Heart left ventricle (tissue), 13 donors: ENCODE data around the gene SF3B4.

ENCODE experiments used
- POLR2A ChIP-seq, 2 donors: fragments of 450-650 bp; IDR thresholded peaks; one replicate each; pipeline ENCODE4 v1.6.1; 2017; ENCODE audit warnings: antibody characterized with exemption in 2 of 2, mild to moderate bottlenecking in 2 of 2, moderate library complexity in 2 of 2
- TF ChIP-seq, protein P1 (sequence below), 12 donors: fragments of 200-600 bp; sonication (generic) in 4 of 12; IDR thresholded peaks; one replicate each; pipeline versions ENCODE4 v1.5.0 to v1.8.0; 2018 to 2022; ENCODE audit warnings: antibody characterized with exemption in 12 of 12, mild to moderate bottlenecking in 5 of 12
- donor health status: ischemic (EF 13 %, LVEDD 7.1; RV severe dilation, severe dysfunction).
- donor health status: DM: no; HTN: yes; CAD: no.
- donor health status: DM: no; HTN: no; CAD: no.
- donor health status: ischemic (EF 25% LVEDD 6.9; RV normal size, moderate dysfunction).
- donor health status: ischemic (EF 25% LVEDD 5.7; RV mildly dilated, moderate dysfunction).
- donor health status: ischemic (EF 35%, LVEDD 5.7; RV mildly dilated, moderate dysfunction).
- donor health status: nonischemic (EF 11% LVEDD 7.7; RV severe dilation, severe dysfunction).
- donor health status: DM: yes; HTN: yes; CAD: no.
- donor health status: PGD.
- donor health status: ischemic (EF 29% LVEDD 5.4; RV normal size, mild dysfunction).
- donor health status: nonischemic (EF 23%, LVEDD 6.1; RV moderate dilation, normal function).

DNA sequence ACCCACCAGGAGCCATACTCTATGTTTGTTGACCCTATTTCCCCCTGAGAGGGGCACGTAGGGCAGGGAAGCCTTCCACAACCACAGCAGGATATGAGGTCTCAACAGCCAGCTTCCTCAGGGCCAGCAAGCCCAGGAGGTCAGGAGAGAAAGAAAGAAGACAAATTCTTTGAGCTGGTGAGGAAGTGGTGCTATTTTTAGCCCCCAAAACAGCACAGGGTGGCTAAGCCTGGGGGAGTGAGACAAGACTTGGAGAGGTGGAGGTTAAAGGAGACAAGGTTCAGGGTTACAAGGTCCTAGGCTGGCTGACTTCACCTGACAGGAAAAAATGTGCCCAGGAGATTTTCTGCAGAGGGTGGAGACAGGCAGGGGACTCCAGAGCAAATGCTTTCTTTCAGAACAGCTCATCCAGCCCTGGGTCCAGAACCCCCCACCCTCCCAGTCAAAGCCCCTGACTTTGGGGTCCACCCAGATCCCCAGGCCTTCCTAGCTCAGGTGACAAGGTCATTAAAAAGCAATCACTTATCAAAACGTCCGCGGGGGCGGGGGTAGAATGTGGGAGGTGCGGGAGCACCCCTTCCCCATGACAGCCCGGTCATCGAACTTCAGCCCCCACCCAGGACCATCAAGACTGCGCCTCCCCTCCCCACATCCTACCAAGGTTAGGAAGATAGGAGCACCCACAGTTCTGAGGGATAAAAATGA is 11.3 kb downstream of the SF3B4 start:
- TF ChIP-seq, protein P1, sequence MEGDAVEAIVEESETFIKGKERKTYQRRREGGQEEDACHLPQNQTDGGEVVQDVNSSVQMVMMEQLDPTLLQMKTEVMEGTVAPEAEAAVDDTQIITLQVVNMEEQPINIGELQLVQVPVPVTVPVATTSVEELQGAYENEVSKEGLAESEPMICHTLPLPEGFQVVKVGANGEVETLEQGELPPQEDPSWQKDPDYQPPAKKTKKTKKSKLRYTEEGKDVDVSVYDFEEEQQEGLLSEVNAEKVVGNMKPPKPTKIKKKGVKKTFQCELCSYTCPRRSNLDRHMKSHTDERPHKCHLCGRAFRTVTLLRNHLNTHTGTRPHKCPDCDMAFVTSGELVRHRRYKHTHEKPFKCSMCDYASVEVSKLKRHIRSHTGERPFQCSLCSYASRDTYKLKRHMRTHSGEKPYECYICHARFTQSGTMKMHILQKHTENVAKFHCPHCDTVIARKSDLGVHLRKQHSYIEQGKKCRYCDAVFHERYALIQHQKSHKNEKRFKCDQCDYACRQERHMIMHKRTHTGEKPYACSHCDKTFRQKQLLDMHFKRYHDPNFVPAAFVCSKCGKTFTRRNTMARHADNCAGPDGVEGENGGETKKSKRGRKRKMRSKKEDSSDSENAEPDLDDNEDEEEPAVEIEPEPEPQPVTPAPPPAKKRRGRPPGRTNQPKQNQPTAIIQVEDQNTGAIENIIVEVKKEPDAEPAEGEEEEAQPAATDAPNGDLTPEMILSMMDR (IDR thresholded peaks at IDR 0.05), result no peak
- no peak for TF ChIP-seq POLR2A (IDR thresholded peaks at IDR 0.05)
